Vagina (tissue), 2 donors: ENCODE results near the gene ADCY5.

Source experiments
- CTCF ChIP-seq, 3 experiments: fragments of 450-650 bp in 2 of 3; fragments of 200-600 bp in 1 of 3; sonication (generic) in 1 of 3; IDR thresholded peaks; one replicate each; pipeline ENCODE4 v1.5.1; 2017 to 2019; ENCODE audit warnings: antibody characterized with exemption in 3 of 3, mild to moderate bottlenecking in 2 of 3, moderate library complexity in 2 of 3
- POLR2A ChIP-seq, 2 donors: fragments of 450-650 bp; IDR thresholded peaks; one replicate each; pipeline ENCODE4 v1.6.1; 2017; ENCODE audit warnings: antibody characterized with exemption in 2 of 2, mild to moderate bottlenecking in 2 of 2, moderate library complexity in 2 of 2
- POLR2AphosphoS5 ChIP-seq, 2 donors: sonication (generic); formaldehyde crosslinking; IDR thresholded peaks; one replicate each; pipeline ENCODE4 v1.9.0; 2017; ENCODE audit warnings: antibody characterized with exemption in 2 of 2, mild to moderate bottlenecking in 2 of 2, low read depth in 1 of 2; ENCODE audit not compliant: insufficient read depth in 1 of 2

DNA sequence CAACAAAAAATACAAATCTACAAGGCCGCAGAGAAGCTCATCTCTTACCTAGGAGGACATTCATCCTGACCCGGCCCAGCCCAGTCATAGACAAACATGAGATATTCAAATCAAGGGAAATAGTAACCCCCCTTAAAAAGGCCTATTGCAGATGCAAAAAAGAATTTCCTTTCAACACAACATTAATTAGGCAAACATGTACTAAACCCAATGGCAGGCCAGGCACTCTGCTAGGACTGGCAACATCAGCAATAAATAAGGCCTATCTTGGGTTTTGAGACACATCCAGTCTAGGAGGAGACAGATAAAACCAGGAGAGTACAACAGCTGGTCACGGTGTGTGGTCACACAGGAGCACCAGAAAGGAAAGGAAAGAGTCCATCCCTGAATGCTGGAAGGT lies 61.4 kb downstream of the ADCY5 start:
- TF ChIP-seq CTCF (IDR thresholded peaks at IDR 0.05) (no peak), POLR2A (IDR thresholded peaks at IDR 0.05) (no peak), POLR2AphosphoS5 (IDR thresholded peaks at IDR 0.05; ENCODE audit: insufficient read depth in 1 of 2, low read depth in 1 of 2) (no peak)
